22Rv1 (cell line): ENCODE data around the gene ABCD3.

Experiments used
- ZFX ChIP-seq: fragments of 450-650 bp; IDR thresholded peaks from 2 replicates; pipeline ENCODE4 v1.6.1; 2017; ENCODE audit warnings: antibody characterized with exemption, borderline replicate concordance
- TF ChIP-seq, protein P1 (sequence below): fragments of 450-650 bp; IDR thresholded peaks from 2 replicates; pipeline ENCODE4 v1.5.1; 2017; ENCODE audit warnings: mild to moderate bottlenecking

DNA sequence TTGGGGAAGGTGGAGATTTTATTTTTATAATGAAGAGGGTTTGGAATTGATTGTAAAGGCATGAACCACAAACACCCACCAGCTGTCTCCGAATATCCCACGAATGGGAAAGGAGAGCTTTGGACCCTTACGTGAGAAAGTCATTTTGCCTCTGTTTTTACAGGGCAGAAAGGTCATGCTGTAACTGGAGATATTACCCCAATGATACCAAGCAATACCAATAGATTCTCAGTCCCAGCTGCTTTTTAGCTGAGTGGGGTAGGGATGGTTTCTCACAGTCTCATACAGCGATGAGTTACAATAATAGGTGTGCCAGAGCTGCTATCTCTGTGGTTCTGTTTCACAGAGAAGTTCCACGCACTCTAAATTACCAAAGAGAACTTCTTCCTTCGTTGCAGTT, 132.2 kb downstream of the ABCD3 start:
- TF ChIP-seq, protein P1, sequence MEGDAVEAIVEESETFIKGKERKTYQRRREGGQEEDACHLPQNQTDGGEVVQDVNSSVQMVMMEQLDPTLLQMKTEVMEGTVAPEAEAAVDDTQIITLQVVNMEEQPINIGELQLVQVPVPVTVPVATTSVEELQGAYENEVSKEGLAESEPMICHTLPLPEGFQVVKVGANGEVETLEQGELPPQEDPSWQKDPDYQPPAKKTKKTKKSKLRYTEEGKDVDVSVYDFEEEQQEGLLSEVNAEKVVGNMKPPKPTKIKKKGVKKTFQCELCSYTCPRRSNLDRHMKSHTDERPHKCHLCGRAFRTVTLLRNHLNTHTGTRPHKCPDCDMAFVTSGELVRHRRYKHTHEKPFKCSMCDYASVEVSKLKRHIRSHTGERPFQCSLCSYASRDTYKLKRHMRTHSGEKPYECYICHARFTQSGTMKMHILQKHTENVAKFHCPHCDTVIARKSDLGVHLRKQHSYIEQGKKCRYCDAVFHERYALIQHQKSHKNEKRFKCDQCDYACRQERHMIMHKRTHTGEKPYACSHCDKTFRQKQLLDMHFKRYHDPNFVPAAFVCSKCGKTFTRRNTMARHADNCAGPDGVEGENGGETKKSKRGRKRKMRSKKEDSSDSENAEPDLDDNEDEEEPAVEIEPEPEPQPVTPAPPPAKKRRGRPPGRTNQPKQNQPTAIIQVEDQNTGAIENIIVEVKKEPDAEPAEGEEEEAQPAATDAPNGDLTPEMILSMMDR = no peak
- TF ChIP-seq ZFX = no peak
